Measurements from ENCODE around the gene SULT2B1. TPM values are rescaled to one million over a fixed set of nuclear protein-coding genes. Genes with fewer than 3 reads are reported as not detected.
A peak's percentile ranks its signal among the peaks of the same experiment; 100 is the strongest.
"Not testable (repeated sequence)": the region's sequence is repeated elsewhere in the genome, so short reads cannot be mapped to it uniquely, and the experiment has no call there.

SULT2B1 gene
- total RNA-seq, 2 experiments from 2014 or later, result not detected

GRCh38 chr19:48512504-48513288 is 39.3 kb upstream of the SULT2B1 start:
- intact Hi-C loops (cut with micrococcal nuclease), result loop anchor here (2.0 to 5.0 kb wide), 2 partner anchors 44 to 180 kb away; partner anchors contain the start of gene CYTH2
- POLR2A ChIA-PET, result interaction anchor here (2.1 kb wide), 1 partner anchor 106 kb away, joined by 5 read pairs; the partner anchor contains the start of genes RPL18 and SPHK2

GRCh38 chr19:48513289-48514122 is 38.5 kb upstream of the SULT2B1 start:
- no peaks in the 10 kb centered on the region for H3K9me3 Mint-ChIP-seq
- H3K27ac Mint-ChIP-seq, result peak overlapping the region; percentile 58
- POLR2A ChIA-PET, result interaction anchor here (2.1 kb wide), 1 partner anchor 106 kb away, joined by 5 read pairs; the partner anchor contains the start of genes RPL18 and SPHK2
- no peak overlapping the region for H3K4me3 Mint-ChIP-seq
- H3K27me3 Mint-ChIP-seq, result no peaks in the 10 kb centered on the region
- no peaks in the 10 kb centered on the region for H3K36me3 Mint-ChIP-seq
- peaks cover 14% of the 10 kb centered on the region for H3K4me1 Mint-ChIP-seq (ENCODE audit: low read depth)
- CTCF ChIA-PET, result interaction anchor here (0.9 to 3.0 kb wide), 5 partner anchors 22 to 95 kb away, joined by 3 to 16 read pairs (median 13); no protein-coding TSS in a partner anchor
- peak; percentile 85 for DNase-seq
- intact Hi-C loops (cut with micrococcal nuclease), result loop anchor here (2.0 to 5.0 kb wide), 2 partner anchors 45 to 181 kb away; partner anchors contain the start of gene CYTH2

More at GRCh38 chr19:48512504-48513288, 39.3 kb upstream of the SULT2B1 start:
- H3K27me3 Mint-ChIP-seq, result no peaks in the 10 kb centered on the region
- peaks cover 14% of the 10 kb centered on the region for H3K4me1 Mint-ChIP-seq (ENCODE audit: low read depth)
- H3K9me3 Mint-ChIP-seq, result no peaks in the 10 kb centered on the region
- no peak for DNase-seq
- CTCF ChIA-PET, result interaction anchor here (0.6 to 3.0 kb wide), 7 partner anchors 10 to 121 kb away, joined by 3 to 16 read pairs (median 3); no protein-coding TSS in a partner anchor
- H3K36me3 Mint-ChIP-seq, result no peaks in the 10 kb centered on the region
- H3K27ac Mint-ChIP-seq, result no peak overlapping the region
- no peak overlapping the region for H3K4me3 Mint-ChIP-seq

GRCh38 chr19:48514123-48514458 is 37.9 kb upstream of the SULT2B1 start:
- Mint-ChIP-seq H3K4me3 (no peak overlapping the region), H3K27me3 (no peaks in the 10 kb centered on the region), H3K27ac (no peak overlapping the region), H3K9me3 (no peaks in the 10 kb centered on the region), H3K36me3 (no peaks in the 10 kb centered on the region), H3K4me1 (ENCODE audit: low read depth) (peaks cover 14% of the 10 kb centered on the region)
- ChIA-PET CTCF (interaction anchor here (0.6 to 3.0 kb wide), 6 partner anchors 23 to 123 kb away, joined by 3 to 16 read pairs (median 8); partner anchors contain the start of gene KDELR1), POLR2A (interaction anchor here (2.1 kb wide), 1 partner anchor 105 kb away, joined by 5 read pairs; the partner anchor contains the start of genes RPL18 and SPHK2)
- intact Hi-C loops (cut with micrococcal nuclease), result loop anchor here (5.0 kb wide), 1 partner anchor 182 kb away; no protein-coding TSS in a partner anchor
- no peak for DNase-seq

GRCh38 chr19:48516536-48516935 is 35.4 kb upstream of the SULT2B1 start:
- no peaks in the 10 kb centered on the region for H3K27me3 Mint-ChIP-seq
- H3K4me3 Mint-ChIP-seq, result no peak overlapping the region
- CTCF ChIA-PET, result interaction anchor here (0.7 to 1.8 kb wide), 2 partner anchors 73 to 959 kb away, joined by 3 to 8 read pairs; no protein-coding TSS in a partner anchor
- POLR2A ChIA-PET, result no interaction called here
- H3K4me1 Mint-ChIP-seq (ENCODE audit: low read depth), result peaks cover 6% of the 10 kb centered on the region
- no peaks in the 10 kb centered on the region for H3K36me3 Mint-ChIP-seq
- intact Hi-C loops (cut with micrococcal nuclease), result no loop called here
- no peak overlapping the region for H3K27ac Mint-ChIP-seq
- no peak for DNase-seq
- H3K9me3 Mint-ChIP-seq, result no peaks in the 10 kb centered on the region

GRCh38 chr19:48518207-48518606 is 33.8 kb upstream of the SULT2B1 start:
- no peak for DNase-seq
- POLR2A ChIA-PET, result no interaction called here
- CTCF ChIA-PET, result no interaction called here
- Mint-ChIP-seq H3K9me3 (no peaks in the 10 kb centered on the region), H3K4me3 (no peak overlapping the region), H3K27ac (no peak overlapping the region), H3K27me3 (no peaks in the 10 kb centered on the region), H3K36me3 (no peaks in the 10 kb centered on the region), H3K4me1 (ENCODE audit: low read depth) (peaks cover 6% of the 10 kb centered on the region)
- intact Hi-C loops (cut with micrococcal nuclease), result no loop called here

GRCh38 chr19:48519426-48519825 is 32.5 kb upstream of the SULT2B1 start:
- DNase-seq; H3K36me3 Mint-ChIP-seq; H3K4me3 Mint-ChIP-seq; H3K9me3 Mint-ChIP-seq; H3K4me1 Mint-ChIP-seq (ENCODE audit: low read depth); H3K27ac Mint-ChIP-seq; intact Hi-C loops (cut with micrococcal nuclease); H3K27me3 Mint-ChIP-seq: not testable (repeated sequence)
- CTCF ChIA-PET, result interaction anchor here (1.0 to 1.6 kb wide), 3 partner anchors 13 to 69 kb away, joined by 3 to 4 read pairs (median 3); no protein-coding TSS in a partner anchor
- POLR2A ChIA-PET, result interaction anchor here (0.7 kb wide), 1 partner anchor 10 kb away, joined by 4 read pairs; no protein-coding TSS in a partner anchor

GRCh38 chr19:48520134-48520533 is 31.8 kb upstream of the SULT2B1 start:
- Mint-ChIP-seq H3K36me3 (peaks cover 4% of the 10 kb centered on the region), H3K9me3 (peaks cover 11% of the 10 kb centered on the region), H3K4me3 (no peak overlapping the region), H3K27ac (no peak overlapping the region), H3K4me1 (ENCODE audit: low read depth) (no peaks in the 10 kb centered on the region), H3K27me3 (peaks cover 3% of the 10 kb centered on the region)
- ChIA-PET CTCF (interaction anchor here (1.0 to 1.6 kb wide), 3 partner anchors 14 to 69 kb away, joined by 3 to 4 read pairs (median 3); no protein-coding TSS in a partner anchor), POLR2A (no interaction called here)
- DNase-seq, result no peak
- intact Hi-C loops (cut with micrococcal nuclease), result no loop called here

GRCh38 chr19:48524221-48524620 is 27.8 kb upstream of the SULT2B1 start:
- no peak overlapping the region for H3K4me3 Mint-ChIP-seq
- H3K36me3 Mint-ChIP-seq, result peaks cover 8% of the 10 kb centered on the region
- intact Hi-C loops (cut with micrococcal nuclease), result no loop called here
- no peak overlapping the region for H3K27ac Mint-ChIP-seq
- POLR2A ChIA-PET, result no interaction called here
- H3K4me1 Mint-ChIP-seq (ENCODE audit: low read depth), result no peaks in the 10 kb centered on the region
- CTCF ChIA-PET, result interaction anchor here (1.0 kb wide), 1 partner anchor 18 kb away, joined by 3 read pairs; no protein-coding TSS in a partner anchor
- peaks cover 38% of the 10 kb centered on the region for H3K9me3 Mint-ChIP-seq
- DNase-seq, result no peak
- H3K27me3 Mint-ChIP-seq, result peaks cover 5% of the 10 kb centered on the region

GRCh38 chr19:48524732-48525131 is 27.2 kb upstream of the SULT2B1 start:
- POLR2A ChIA-PET, result no interaction called here
- intact Hi-C loops (cut with micrococcal nuclease), result no loop called here
- H3K4me1 Mint-ChIP-seq (ENCODE audit: low read depth), result no peaks in the 10 kb centered on the region

GRCh38 chr19:48529156-48529555 is 22.8 kb upstream of the SULT2B1 start:
- POLR2A ChIA-PET, result no interaction called here
- intact Hi-C loops (cut with micrococcal nuclease), result no loop called here
- CTCF ChIA-PET, result interaction anchor here (0.6 to 2.4 kb wide), 2 partner anchors 55 to 735 kb away, joined by 4 to 9 read pairs; no protein-coding TSS in a partner anchor
- Mint-ChIP-seq H3K9me3 (peaks cover 37% of the 10 kb centered on the region), H3K36me3 (peaks cover 8% of the 10 kb centered on the region), H3K27ac (no peak overlapping the region), H3K4me3 (no peak overlapping the region), H3K27me3 (peaks cover 6% of the 10 kb centered on the region), H3K4me1 (ENCODE audit: low read depth) (no peaks in the 10 kb centered on the region)
- no peak for DNase-seq

More at GRCh38 chr19:48524732-48525131, 27.2 kb upstream of the SULT2B1 start:
- Mint-ChIP-seq H3K9me3 (peaks cover 40% of the 10 kb centered on the region), H3K4me3 (no peak overlapping the region), H3K36me3 (peaks cover 8% of the 10 kb centered on the region), H3K27me3 (peaks cover 5% of the 10 kb centered on the region), H3K27ac (no peak overlapping the region)
- CTCF ChIA-PET, result interaction anchor here (1.0 kb wide), 1 partner anchor 19 kb away, joined by 3 read pairs; no protein-coding TSS in a partner anchor
- no peak for DNase-seq

- Mint-ChIP-seq H3K9me3 (peaks cover 29% of the 10 kb centered on the region), H3K27me3 (peaks cover 5% of the 10 kb centered on the region), H3K4me3 (no peak overlapping the region), H3K4me1 (ENCODE audit: low read depth) (no peaks in the 10 kb centered on the region), H3K27ac (no peak overlapping the region), H3K36me3 (peaks cover 4% of the 10 kb centered on the region)
- no peak for DNase-seq
- CTCF ChIA-PET, result no interaction called here
- POLR2A ChIA-PET, result no interaction called here
- intact Hi-C loops (cut with micrococcal nuclease), result no loop called here
These were observed 21.8 kb upstream of the SULT2B1 start for GRCh38 chr19:48530066-48530720.

Data from activated CD4-positive, alpha-beta memory T cell treated with anti-CD3 and anti-CD28 coated beads for 36 hours (primary cell).